ENCODE data around the gene CBX5.

DNA sequence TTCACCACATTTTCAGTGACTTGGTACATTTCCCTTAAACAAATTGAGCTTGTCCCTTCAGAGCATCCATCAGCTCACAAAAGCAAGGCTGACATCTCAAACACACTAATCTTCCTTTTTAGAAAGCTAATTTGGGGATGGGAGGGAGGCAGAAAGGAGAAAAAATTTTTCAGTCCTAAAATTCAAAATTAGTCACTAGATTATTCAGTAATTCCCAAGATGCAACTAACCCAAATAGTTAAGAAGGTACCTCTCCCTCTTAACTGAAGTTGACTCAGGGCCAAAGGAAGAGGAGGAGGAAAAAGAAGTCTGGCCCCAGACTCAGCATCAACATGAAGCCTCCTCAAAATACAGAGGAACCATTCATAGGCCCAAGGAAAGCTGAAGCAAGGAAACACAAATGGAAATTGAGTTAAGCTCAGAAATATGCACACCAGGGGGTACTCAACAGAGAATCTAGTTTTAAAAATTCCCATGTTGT is 21.7 kb downstream of the CBX5 start:
- TF ChIP-seq EP300 (IDR thresholded peaks at IDR 0.05) = no peak
- no peak for TF ChIP-seq POLR2AphosphoS5 (IDR thresholded peaks at IDR 0.05)
- no peak for TF ChIP-seq CTCF (IDR thresholded peaks at IDR 0.05)
- no peak for TF ChIP-seq POLR2A (IDR thresholded peaks at IDR 0.05)
